DOHH2 (cell line): Measurements from ENCODE around the gene EPB41L4B.

Experiments used
- EZH2phosphoT487 ChIP-seq: fragments of 200-600 bp; sonication (generic); IDR thresholded peaks from 2 replicates; pipeline ENCODE4 v1.6.1; 2017; ENCODE audit warnings: borderline replicate concordance, mild to moderate bottlenecking, antibody characterized with exemption, low read length, moderate library complexity, mixed read lengths
- TF ChIP-seq, protein P1 (sequence below): fragments of 200-600 bp; sonication (generic); IDR thresholded peaks from one replicate; pipeline ENCODE4 v1.5.1; 2014; ENCODE audit warnings: antibody characterized with exemption, mild to moderate bottlenecking, low read depth, low read length; ENCODE audit not compliant: poor library complexity, severe bottlenecking

DNA sequence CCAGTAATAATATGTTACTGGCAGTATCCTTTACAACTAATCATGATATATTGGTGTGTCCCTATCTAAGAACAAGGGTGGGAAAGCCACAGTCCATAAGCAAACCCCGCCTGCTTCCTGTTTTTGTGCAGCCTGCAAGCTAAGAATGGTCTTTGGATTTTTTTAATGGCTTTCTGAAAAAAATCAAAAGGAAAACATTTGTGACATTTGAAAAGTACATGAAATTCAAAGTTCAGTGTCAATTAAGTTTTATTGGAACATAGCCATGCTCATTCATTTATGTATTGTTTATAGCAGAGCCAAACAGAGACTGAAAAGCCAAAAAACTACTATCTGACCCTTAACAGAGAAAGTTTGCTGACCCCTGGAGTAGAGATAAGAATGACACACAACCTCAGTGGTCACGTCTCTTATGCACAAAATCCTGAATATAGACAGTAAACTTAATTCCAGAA, 188.3 kb downstream of the EPB41L4B start:
- TF ChIP-seq, protein P1, sequence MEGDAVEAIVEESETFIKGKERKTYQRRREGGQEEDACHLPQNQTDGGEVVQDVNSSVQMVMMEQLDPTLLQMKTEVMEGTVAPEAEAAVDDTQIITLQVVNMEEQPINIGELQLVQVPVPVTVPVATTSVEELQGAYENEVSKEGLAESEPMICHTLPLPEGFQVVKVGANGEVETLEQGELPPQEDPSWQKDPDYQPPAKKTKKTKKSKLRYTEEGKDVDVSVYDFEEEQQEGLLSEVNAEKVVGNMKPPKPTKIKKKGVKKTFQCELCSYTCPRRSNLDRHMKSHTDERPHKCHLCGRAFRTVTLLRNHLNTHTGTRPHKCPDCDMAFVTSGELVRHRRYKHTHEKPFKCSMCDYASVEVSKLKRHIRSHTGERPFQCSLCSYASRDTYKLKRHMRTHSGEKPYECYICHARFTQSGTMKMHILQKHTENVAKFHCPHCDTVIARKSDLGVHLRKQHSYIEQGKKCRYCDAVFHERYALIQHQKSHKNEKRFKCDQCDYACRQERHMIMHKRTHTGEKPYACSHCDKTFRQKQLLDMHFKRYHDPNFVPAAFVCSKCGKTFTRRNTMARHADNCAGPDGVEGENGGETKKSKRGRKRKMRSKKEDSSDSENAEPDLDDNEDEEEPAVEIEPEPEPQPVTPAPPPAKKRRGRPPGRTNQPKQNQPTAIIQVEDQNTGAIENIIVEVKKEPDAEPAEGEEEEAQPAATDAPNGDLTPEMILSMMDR, result no peak
- TF ChIP-seq EZH2phosphoT487, result no peak
